GM12873 (cell line): ENCODE results near the gene ARHGEF6.

Experiments
- TF ChIP-seq, protein P1 (sequence below): IDR thresholded peaks from 2 replicates; pipeline ENCODE4 v1.5.1; 2012; ENCODE audit warnings: low read depth, mild to moderate bottlenecking, moderate library complexity, low read length, control low read depth; ENCODE audit not compliant: insufficient read depth; ENCODE audit errors: missing control alignments

ARHGEF6 gene

DNA sequence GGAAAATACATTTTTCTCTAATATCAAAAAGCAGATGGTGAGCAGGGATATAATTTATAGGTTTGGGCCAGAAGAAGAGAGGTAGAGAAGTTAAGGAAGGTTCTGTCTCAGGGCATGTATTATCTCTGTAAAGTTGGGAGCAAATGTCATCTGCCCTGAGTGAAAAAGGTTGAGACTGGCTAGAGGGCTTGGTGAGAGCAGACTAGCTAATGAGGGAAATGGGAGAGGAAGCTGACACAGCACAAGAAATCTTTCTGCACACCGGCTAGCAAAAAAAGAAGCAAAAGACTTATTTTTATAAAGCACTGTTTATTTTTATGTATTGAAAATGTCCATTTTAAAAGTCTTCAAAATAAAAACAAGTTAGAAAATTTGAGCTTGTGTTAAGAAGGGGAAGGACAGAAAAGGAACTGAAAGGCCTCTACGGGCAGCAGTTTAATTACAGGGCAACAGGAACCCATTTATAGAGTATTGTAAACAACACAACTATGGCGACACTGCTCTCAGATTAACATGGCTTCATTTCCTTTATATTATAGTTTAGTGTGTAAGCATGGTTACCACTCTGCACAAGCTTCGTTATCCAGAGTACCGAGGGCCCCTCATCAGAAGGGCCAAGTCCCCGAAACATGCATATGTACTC lies 115.4 kb downstream of the ARHGEF6 start:
- TF ChIP-seq, protein P1, sequence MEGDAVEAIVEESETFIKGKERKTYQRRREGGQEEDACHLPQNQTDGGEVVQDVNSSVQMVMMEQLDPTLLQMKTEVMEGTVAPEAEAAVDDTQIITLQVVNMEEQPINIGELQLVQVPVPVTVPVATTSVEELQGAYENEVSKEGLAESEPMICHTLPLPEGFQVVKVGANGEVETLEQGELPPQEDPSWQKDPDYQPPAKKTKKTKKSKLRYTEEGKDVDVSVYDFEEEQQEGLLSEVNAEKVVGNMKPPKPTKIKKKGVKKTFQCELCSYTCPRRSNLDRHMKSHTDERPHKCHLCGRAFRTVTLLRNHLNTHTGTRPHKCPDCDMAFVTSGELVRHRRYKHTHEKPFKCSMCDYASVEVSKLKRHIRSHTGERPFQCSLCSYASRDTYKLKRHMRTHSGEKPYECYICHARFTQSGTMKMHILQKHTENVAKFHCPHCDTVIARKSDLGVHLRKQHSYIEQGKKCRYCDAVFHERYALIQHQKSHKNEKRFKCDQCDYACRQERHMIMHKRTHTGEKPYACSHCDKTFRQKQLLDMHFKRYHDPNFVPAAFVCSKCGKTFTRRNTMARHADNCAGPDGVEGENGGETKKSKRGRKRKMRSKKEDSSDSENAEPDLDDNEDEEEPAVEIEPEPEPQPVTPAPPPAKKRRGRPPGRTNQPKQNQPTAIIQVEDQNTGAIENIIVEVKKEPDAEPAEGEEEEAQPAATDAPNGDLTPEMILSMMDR, result no peak

DNA sequence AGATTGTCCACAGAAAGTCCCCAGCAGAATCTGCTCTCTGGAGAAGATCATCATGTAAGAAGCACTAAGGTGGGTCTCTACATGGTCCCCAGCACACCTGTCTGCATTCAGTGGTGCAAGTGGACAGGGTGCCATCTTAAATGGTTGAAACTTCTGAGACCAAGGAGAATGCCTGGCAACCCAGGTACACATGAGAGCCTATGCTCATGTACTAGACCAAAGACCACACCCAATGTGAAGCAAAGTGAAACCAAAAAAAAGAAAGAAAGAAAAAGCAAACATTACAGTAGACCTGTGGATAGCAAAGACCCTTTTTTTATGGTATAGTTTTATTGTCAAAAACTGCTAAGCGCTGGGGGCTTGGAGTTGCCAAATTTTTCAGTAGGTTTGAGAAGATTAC lies 117.8 kb downstream of the ARHGEF6 start:
- TF ChIP-seq, protein P1, result no peak

DNA sequence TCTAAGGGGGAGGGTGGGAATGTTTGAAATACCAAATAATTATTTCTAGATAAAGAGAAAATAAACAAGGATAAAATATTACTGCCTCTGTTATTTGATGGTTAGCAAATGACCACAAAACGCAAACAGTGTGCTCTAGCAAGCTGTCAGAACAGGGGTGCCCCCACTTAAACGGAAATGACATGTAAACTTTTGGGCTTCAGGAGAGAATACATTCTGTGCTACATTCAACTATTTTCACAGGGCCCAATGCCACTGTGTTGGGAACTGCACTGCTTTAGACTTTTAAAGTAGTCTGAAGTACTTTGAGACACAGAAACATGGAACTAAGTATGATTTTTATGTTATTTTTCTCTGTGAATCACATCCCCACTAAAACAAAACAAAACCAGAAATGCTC lies 118.6 kb downstream of the ARHGEF6 start:
- TF ChIP-seq, protein P1, result no peak

DNA sequence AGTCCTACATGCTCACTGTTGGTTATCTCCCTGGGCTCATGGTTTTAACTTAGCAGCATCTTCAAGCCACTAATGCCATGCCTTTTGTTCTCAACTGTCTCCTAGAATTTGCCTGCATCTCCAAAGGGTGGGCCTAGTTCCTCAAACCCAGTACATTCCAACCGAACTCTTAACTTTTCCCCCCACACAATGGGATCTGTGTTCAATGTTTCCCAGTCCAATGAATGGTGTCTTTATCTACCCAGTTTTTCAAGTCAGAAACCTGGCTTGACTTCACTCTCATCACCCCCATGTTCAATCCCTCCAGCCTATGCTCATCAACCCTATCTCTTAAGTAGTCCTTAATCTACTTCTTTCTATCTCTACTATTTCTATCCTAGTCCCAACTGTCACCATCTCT lies 119.8 kb downstream of the ARHGEF6 start:
- TF ChIP-seq, protein P1, result no peak

DNA sequence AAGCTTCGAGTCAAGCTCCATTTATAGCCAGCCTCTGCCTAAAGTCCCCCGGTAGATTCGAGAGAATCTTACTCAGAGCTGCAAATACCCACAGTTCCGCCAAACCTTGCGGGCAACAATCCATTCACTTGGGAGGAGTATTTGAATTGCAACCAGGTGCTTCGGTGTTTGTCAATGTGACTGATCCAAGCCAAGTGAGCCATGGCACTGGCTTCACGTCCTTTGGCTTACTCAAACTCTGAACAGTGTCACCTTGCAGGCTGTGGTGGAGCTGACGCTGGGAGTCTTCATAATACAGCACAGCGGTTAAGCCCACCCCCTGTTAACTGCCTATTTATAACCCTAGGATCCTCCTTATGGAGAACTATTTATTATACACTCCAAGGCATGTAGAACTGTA lies 121.6 kb downstream of the ARHGEF6 start:
- TF ChIP-seq, protein P1, result no peak

DNA sequence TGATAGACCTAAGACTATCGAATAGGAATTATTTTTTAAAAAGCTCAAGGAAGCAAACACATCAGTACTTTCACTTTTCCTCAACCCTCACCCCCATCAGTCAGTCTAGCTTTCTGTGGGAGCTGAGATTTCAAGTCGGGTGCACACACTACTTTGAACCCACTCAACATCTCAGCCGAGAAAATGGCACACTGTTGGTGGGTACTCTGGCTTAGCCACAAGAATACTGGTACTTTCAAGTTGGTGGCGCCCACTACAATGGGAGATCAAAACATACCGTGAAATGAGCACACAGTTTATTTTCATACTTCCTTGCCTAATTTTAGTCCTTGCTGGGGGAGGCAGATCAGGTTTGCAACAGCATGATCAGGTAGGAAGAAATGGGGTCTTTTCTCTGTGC lies 122.6 kb downstream of the ARHGEF6 start:
- TF ChIP-seq, protein P1, result no peak

DNA sequence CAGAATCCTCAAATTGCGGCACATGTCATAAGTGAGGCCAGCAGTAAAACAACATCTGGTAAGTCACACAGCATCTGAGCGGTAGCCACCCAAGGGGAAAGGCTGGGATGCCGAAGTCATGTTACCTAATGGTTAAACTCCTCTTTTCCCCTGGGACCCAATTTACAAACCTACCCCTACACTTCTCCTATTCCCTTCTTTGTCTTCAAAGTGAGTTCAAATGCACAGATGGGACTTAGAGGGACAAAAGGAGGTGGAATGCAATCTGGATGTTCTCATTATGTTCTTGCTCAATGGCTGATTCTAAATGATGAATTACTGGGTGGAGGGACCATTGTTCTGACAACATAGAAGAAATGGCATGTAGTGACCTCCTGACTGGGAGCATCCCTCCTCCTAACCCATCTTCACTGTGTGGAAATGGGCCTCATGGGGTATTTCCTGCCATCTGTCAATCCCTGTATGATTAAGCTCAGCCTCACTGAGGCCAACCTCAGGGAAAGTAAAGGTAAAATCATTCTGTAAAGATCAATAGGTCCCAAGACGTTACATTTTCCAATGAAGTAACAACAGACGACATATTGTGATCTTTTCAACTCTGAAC lies 124.3 kb downstream of the ARHGEF6 start:
- TF ChIP-seq, protein P1, result no peak
